Measurements from ENCODE around the gene ZNF784.

The ZNF784 gene, protein sequence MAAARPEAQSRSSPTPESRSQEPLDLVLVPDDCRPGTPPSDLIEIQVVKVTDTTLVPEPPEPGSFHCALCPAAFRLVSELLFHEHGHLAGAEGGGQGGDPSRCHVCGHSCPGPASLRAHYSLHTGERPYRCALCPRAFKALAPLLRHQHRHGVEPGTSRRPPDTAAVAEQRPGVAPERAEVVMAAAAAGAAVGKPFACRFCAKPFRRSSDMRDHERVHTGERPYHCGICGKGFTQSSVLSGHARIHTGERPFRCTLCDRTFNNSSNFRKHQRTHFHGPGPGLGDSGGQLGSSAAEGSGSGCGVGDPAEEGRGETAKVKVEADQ

DNA sequence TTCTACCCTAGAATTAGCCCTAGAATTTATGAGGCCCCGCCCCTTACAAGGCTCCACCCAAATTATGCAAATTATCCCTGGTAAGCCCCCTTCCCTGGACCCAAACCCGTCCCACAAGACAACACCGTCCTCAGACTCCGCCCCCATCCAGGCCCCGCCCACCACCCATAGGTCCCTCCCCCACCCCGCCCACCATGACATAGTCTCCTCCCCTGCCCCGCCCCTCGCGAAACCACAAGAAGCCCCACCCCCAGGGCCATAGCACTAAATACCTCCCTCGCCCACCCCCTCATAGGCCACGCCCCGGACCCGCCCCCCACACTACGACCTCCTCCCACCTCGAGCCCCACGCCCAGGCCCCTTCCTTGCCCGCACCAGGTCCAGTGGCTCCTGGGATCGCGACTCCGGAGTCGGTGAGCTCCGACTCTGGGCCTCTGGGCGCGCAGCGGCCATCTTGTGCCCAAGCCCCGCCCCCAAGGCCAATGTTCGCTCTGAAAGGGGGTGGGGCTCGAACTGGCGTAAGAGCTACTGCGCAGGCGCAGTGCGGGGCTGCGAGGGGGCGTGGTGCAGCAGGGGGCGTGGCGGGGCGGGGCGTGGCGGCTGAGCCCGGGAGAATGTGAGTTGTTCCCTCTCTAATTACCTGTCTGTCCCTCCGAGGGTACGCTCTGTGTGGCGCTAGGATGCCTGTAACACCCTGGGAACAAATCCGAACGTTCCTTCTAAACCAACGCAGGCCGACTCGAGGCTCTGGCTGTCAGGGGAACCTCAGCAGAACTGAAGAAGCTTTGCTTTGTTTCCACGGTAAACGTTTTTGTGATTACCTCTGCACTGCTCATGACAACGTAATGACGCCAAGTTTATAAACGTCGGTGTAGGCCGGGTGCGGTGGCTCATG, at the start of gene ZNF784:
ZNF784 (minus strand) TSS at position 458 of the 895 bp plus-strand sequence; CDS start at position 453, 5 bp downstream.
- DNase-seq, result peak; percentile 91

DNA sequence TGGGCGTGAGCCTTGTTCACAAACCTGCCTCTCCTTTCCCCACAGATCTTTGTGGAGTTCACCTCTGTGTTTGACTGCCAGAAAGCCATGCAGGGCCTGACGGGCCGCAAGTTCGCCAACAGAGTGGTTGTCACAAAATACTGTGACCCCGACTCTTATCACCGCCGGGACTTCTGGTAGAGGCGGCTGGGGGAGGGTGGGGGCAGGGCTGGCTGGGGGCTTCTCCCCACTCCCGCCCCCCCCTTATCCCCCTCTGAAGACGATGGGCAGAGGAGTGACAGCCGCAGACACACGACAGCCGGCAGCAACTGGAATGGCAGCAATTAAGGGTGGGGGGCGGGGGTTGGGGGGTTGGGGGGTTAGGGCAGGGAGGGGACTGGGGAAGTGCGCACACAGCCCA, 49.5 kb upstream of the ZNF784 start:
- DNase-seq, result no peak

- DNase-seq, result no peak
Measured at GRCh38 chr19:55673465-55673864, 49.1 kb upstream of the ZNF784 start.

DNA sequence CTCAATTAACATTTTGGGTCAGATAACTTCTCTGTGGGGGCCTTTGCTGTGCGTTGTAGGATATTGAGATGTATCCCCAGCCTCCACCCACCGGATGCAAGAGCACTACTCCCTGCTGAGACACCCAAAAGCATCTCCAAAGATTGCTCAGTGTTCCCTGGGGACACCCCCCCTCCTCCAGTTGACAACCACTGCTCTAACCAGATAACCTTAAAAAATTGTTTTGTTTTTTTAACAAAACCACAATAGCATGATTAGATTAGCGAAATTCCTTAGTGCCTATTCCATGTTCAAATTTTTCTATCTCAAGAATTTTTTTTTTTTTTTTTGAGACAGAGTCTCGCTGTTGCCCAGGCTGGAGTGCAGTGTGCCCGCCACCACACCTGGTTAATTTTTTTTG, 48.1 kb upstream of the ZNF784 start:
- no peak for DNase-seq

DNA sequence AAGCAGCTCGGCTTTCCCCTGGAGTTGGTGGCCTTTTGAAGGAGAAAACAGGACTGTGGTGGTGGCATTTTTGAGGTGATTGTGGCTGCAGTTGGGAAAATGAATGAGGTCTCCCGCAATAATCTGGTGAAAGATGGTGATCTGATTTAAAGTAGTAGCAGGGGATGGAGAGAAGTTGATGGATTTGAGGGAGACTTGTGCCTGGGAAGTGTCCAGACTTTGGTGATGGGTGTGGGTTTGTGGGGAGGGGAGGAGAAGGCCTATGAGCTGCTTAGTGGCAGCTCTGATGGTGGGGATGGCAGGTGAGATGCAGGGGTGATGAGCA, 46.6 kb upstream of the ZNF784 start:
- DNase-seq, result no peak

- DNase-seq, result no peak
Measured at GRCh38 chr19:55670280-55671053, 46.1 kb upstream of the ZNF784 start.

GRCh38 chr19:55669418-55670279, 45.3 kb upstream of the ZNF784 start:
- no peak for DNase-seq

DNA sequence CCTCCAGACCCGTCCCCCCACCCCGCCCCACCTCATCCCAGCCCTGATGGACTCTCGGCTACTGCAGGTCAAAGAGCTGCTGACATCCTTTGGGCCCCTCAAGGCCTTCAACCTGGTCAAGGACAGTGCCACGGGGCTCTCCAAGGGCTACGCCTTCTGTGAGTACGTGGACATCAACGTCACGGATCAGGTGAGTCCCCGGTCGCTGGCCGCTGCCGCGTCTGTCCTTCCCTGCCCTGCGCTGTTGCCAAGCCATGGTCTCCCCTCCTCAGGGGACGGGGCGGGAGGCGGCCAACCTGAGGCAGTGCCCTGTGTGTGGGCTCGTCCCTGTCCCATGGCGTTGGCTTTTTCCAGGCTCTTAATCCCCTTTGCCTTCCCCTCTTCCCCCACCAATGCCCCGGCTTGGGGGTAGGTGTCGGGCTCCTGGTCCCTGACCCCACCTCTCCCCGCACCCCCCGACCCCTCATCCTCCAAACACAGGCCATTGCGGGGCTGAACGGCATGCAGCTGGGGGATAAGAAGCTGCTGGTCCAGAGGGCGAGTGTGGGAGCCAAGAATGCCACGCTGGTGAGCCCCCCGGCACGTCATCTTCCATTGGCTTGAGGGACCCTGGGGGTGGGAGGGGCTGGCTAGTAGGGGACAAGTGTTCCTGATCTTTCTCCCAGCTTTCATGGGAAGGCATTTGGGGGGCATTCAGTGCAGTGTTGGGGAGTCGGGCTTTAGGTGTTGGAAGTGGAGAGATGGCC, 44.4 kb upstream of the ZNF784 start:
- DNase-seq, result no peak

DNA sequence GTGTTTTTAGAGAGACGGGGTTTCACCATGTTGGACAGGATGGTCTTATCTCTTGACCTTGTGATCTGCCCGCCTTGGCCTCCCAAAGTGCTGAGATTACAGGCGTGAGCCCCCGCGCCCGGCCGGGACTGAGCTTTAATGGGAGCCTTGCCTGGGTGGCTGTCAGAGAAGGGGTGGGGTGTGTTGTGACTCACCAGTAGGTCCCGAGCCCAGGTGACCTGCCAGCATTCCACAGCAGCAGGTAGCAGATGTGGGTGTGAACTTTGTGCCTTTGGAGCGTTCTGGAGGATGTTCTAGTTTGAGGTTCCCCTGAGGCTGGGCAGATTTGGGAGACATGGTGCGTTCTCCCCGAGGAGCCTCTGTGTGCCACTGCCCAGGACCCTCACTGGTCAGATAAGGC, 43.6 kb upstream of the ZNF784 start:
- DNase-seq, result no peak

- DNase-seq, result no peak
Measured at GRCh38 chr19:55667511-55667910, 43.1 kb upstream of the ZNF784 start.

DNA sequence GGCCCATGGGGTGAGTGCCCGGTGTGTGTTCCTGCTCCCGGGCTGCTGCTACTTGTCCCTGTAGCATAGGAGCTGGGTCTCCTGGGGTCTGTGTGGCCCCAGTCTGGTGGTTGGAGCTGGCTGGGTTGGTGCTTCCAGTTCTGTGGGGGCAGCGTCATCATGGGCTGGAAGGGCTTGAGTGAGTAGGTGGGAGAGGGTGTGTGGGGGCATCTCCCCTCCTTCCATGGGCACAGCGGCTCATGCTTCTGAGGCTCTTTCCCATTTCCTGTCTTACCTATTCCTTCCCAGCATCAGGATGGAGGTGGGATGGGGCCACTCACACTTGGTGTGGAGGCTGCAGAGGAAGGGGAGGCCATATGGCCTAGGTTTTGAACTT, 42.6 kb upstream of the ZNF784 start:
- no peak for DNase-seq

DNA sequence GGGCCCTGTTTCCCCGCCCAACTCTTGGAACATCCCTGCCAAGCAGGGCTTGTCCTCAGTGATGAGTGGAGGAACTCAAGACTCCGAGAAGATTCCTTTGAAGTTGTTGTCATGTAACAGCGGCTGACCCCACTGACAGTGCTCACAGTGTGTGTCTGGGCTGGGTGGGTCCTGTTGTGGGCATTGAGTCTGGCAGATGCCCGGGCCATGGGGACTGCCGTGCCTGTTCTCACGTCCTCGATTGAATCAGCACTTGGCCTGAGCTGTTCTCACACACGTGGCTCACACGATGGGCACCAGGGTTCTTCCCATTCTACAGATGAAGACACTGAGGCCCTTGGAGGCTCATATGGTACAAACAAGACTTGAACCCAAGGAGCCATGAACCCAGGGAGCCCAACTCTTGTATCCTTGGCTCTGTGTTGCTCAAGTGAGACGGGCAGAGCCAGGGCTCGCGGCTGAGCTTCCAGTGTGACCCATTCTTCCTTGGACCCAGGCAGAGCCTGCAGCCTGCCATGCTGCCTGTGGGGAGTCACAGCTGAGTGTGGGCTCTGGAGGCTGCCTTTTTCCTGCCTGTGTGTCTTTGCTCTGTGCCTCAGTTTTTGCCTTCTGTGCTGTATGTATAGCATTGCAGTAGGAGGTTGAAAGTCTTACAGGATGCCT, 42.1 kb upstream of the ZNF784 start:
- no peak for DNase-seq

GRCh38 chr19:55663846-55664536, 39.6 kb upstream of the ZNF784 start:
- DNase-seq, result no peak

- no peak for DNase-seq
Measured at GRCh38 chr19:55661826-55662225, 37.5 kb upstream of the ZNF784 start.

DNA sequence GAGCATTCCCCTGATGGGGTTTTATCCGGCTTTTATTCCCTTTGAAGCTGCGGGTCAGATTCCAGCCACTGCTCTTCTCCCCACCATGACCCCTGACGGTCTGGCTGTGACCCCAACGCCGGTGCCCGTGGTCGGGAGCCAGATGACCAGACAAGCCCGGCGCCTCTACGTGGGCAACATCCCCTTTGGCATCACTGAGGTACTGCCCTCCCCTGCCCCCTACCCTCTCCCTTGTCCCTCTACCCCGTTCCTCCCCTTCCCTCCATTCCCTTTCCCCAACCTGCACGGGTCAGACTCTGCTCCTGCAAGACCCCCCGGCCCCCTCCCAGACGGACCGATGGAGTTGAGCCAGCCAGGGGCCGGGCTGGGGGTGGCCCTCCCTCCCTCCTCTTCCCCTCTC, 36.6 kb upstream of the ZNF784 start:
- DNase-seq, result no peak

DNA sequence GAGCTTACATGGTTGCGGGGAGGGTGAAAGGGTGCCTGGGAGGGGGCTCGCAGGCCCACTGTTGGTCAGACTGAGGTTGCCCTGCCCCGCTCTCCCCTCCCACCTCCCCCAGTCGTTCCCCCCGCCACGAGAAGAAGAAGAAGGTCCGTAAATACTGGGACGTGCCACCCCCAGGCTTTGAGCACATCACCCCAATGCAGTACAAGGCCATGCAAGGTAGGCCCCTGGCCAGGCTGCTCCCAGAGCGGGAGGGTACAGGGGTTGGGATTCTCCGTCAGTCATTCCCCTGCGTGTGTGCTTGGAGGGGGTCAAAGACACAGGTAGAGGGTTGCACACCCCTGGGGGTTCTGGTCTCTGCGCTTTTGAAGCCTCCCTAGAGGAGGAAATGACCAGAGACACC, 36.0 kb upstream of the ZNF784 start:
- DNase-seq, result no peak

- no peak for DNase-seq
Measured at GRCh38 chr19:55659822-55660221, 35.5 kb upstream of the ZNF784 start.

DNA sequence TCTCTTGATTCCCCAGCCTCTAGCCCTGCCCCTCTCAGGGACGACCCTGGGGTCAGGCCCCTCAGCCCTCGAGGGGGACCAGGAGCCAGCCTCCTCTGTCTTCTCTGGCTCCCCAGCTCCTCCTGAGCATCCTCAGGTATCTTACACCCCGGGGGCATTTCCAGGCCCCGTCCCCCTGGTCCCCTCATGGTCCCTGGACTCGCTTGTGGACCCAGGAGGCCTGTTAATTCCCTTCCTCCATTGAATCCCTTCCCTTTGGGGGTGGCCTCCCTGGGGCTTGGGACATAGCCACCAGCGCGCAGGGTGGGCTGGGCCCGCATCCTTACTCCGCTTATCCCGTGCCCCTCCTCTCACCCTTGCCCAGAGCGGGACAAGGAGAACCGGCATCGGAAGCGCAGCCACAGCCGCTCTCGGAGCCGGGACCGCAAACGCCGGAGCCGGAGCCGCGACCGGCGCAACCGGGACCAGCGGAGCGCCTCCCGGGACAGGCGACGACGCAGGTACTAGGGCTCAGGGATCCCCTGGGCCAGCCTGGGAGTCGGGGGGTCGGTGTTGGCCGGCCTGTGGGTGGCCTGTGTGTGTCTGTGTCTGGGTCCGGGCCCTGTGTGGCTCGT, 34.6 kb upstream of the ZNF784 start:
- DNase-seq, result no peak

DNA sequence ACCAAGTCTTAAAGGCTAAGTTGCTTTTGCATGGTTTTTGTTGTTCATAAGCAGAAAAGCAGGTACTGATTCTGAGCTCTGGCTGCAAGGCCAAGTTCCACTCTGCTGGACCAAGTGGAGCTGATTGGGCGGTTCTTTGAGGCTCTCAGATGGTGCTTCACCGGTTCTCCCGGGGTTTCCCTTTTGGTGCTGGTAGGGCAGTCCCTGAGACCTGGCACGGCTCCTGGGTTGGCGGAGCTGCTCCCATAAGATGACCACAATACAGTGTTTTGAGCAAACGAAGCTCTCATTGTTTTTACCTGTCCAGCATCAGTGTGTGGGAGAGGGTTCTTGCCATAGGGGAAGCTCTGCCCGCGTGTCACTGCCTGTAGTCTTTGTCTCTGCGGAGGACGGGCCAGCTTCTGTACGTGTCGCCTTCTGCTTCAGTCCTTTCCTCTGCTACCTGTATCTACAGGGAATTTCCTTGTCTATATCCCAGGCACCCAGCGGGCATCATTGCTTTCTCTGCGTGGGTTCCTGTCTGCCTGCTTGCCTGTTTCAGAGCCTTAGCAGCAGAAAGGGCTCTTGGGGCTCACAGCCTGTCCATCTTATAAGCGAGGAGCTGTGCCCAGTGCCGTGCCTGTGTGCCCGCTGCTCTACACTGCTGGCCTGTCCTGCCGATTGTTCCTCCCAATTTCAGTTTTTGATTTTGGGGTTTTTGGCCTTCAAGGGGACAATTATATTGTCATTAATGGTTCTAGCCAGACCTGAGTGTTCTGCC, 32.8 kb upstream of the ZNF784 start:
- DNase-seq, result no peak

Data from retina (tissue), 1 donor.